HG03342 (cell line): ENCODE results near the gene FOXA2.

Experiments
- ATAC-seq: cut with Tn5 transposase; IDR thresholded peaks from one replicate; pipeline ENCODE4 v1.9.1; 2021; ENCODE audit warnings: mild to moderate bottlenecking, moderate library complexity; ENCODE audit not compliant: unreplicated experiment

The FOXA2 gene

GRCh38 chr20:22584922-22585785, 782 bp upstream of the FOXA2 start:
- ATAC-seq = no peak

GRCh38 chr20:22583773-22584521, 425 bp downstream of the FOXA2 start:
- no peak for ATAC-seq

- no peak for ATAC-seq
Measured at GRCh38 chr20:22582964-22583772, 1.2 kb downstream of the FOXA2 start.

- ATAC-seq = no peak
Measured at GRCh38 chr20:22582386-22582963, 1.9 kb downstream of the FOXA2 start.

- no peak for ATAC-seq
Measured at GRCh38 chr20:22581437-22582385, 2.7 kb downstream of the FOXA2 start.

GRCh38 chr20:22579711-22580697, 4.4 kb downstream of the FOXA2 start:
- ATAC-seq = no peak

- ATAC-seq = no peak
Measured at GRCh38 chr20:22579119-22579427, 5.3 kb downstream of the FOXA2 start.

- ATAC-seq = no peak
Measured at GRCh38 chr20:22578221-22579118, 5.9 kb downstream of the FOXA2 start.

- ATAC-seq = no peak
Measured at GRCh38 chr20:22577515-22578220, 6.7 kb downstream of the FOXA2 start.

- ATAC-seq = no peak
Measured at GRCh38 chr20:22576733-22577514, 7.4 kb downstream of the FOXA2 start.

- ATAC-seq = no peak
Measured at GRCh38 chr20:22576273-22576672, 8.1 kb downstream of the FOXA2 start.

GRCh38 chr20:22575737-22576136, 8.6 kb downstream of the FOXA2 start:
- ATAC-seq = no peak

- no peak for ATAC-seq
Measured at GRCh38 chr20:22575087-22575721, 9.2 kb downstream of the FOXA2 start.

- ATAC-seq = no peak
Measured at GRCh38 chr20:22574545-22575086, 9.8 kb downstream of the FOXA2 start.

GRCh38 chr20:22572491-22572890, 11.9 kb downstream of the FOXA2 start:
- no peak for ATAC-seq

- no peak for ATAC-seq
Measured at GRCh38 chr20:22572023-22572422, 12.3 kb downstream of the FOXA2 start.
